K562 (cell line): ENCODE data around the gene TOMT.

Experiments used
- CBFB ChIP-seq: sonication (generic); formaldehyde crosslinking; IDR thresholded peaks from 2 replicates; pipeline ENCODE4 v1.4.0; 2020; ENCODE audit warnings: mild to moderate bottlenecking, missing genetic modification reagents
- NR1H2 ChIP-seq: sonication (generic); formaldehyde crosslinking; IDR thresholded peaks from 2 replicates; pipeline ENCODE4 v1.4.0; 2020; ENCODE audit warnings: mild to moderate bottlenecking, missing genetic modification reagents
- POLR2A ChIP-seq: fragments of 450-650 bp; conservative IDR thresholded peaks from 2 replicates; pipeline ENCODE4 v1.6.1; 2016
- SAP30 ChIP-seq: fragments of 200-600 bp; sonication (generic); IDR thresholded peaks from 2 replicates; pipeline ENCODE4 v1.6.1; 2012; ENCODE audit warnings: borderline replicate concordance, low read depth, mild to moderate bottlenecking, moderate library complexity, low read length, control low read depth, inconsistent platforms; ENCODE audit not compliant: insufficient read depth, poor library complexity, severe bottlenecking
- SRF ChIP-seq, 2 experiments: fragments of 250-450, 450-650 bp in 1 of 2; sonication (Bioruptor Pico) in 1 of 2; sonication (generic) in 1 of 2; formaldehyde crosslinking; IDR thresholded peaks; 2 replicates each; pipeline versions ENCODE4 v1.5.0 to v1.5.1; 2020 to 2022; ENCODE audit warnings: mild to moderate bottlenecking in 1 of 2, missing genetic modification reagents in 1 of 2
- ZNF184 ChIP-seq: sonication (generic); formaldehyde crosslinking; IDR thresholded peaks from 2 replicates; pipeline ENCODE4 v1.5.0; 2020; ENCODE audit warnings: missing genetic modification reagents
- ZNF316 ChIP-seq: fragments of 450-650 bp; IDR thresholded peaks from 2 replicates; pipeline ENCODE4 v1.6.1; 2016
- TF ChIP-seq, protein P1 (sequence below): sonication (generic); formaldehyde crosslinking; IDR thresholded peaks from 2 replicates; pipeline ENCODE4 v1.8.0; 2023; ENCODE audit warnings: mild to moderate bottlenecking, missing genetic modification reagents
- TF ChIP-seq, protein P2 (sequence below), 3 experiments: IDR thresholded peaks in 2 of 3; conservative IDR thresholded peaks in 1 of 3; 2 replicates each; pipeline ENCODE4 v1.5.1; 2011 to 2012; ENCODE audit warnings: low read length in 3 of 3, mild to moderate bottlenecking in 3 of 3, control low read depth in 2 of 3, improper control_type of control experiment in 1 of 3, inconsistent platforms in 1 of 3, low read depth in 1 of 3, mixed read lengths in 1 of 3, moderate library complexity in 1 of 3; ENCODE audit not compliant: insufficient read depth in 2 of 3
- TF ChIP-seq, protein P3 (sequence below): fragments of 250-450 bp; sonication (Bioruptor Pico); IDR thresholded peaks from 2 replicates; pipeline ENCODE4 v1.5.0; 2021
- TF ChIP-seq, protein P4 (sequence below): sonication (generic); formaldehyde crosslinking; IDR thresholded peaks from 2 replicates; pipeline ENCODE4 v1.8.0; 2023; ENCODE audit warnings: missing genetic modification reagents, mild to moderate bottlenecking, borderline replicate concordance

DNA sequence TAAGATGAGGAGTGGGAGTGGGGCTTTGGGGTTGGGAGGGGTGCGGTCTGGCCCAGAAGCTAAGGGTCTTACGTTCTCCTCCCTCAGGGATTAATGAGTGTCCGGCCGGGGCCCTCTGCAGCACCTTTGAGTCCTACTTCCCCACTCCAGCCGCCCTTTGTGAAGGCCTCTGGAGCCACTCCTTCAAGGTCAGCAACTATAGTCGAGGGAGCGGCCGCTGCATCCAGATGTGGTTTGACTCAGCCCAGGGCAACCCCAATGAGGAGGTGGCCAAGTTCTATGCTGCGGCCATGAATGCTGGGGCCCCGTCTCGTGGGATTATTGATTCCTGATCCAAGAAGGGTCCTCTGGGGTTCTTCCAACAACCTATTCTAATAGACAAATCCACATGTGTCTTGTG is 33.8 kb downstream of the TOMT start:
- TF ChIP-seq NR1H2 (no peak), POLR2A (no peak), ZNF184 (no peak), ZNF316 (no peak), SRF (CRISPR knock-in tag; IDR thresholded peaks at IDR 0.05) (no peak), SAP30 (no peak), CBFB (CRISPR knock-in tag) (no peak)
- TF ChIP-seq, protein P1, sequence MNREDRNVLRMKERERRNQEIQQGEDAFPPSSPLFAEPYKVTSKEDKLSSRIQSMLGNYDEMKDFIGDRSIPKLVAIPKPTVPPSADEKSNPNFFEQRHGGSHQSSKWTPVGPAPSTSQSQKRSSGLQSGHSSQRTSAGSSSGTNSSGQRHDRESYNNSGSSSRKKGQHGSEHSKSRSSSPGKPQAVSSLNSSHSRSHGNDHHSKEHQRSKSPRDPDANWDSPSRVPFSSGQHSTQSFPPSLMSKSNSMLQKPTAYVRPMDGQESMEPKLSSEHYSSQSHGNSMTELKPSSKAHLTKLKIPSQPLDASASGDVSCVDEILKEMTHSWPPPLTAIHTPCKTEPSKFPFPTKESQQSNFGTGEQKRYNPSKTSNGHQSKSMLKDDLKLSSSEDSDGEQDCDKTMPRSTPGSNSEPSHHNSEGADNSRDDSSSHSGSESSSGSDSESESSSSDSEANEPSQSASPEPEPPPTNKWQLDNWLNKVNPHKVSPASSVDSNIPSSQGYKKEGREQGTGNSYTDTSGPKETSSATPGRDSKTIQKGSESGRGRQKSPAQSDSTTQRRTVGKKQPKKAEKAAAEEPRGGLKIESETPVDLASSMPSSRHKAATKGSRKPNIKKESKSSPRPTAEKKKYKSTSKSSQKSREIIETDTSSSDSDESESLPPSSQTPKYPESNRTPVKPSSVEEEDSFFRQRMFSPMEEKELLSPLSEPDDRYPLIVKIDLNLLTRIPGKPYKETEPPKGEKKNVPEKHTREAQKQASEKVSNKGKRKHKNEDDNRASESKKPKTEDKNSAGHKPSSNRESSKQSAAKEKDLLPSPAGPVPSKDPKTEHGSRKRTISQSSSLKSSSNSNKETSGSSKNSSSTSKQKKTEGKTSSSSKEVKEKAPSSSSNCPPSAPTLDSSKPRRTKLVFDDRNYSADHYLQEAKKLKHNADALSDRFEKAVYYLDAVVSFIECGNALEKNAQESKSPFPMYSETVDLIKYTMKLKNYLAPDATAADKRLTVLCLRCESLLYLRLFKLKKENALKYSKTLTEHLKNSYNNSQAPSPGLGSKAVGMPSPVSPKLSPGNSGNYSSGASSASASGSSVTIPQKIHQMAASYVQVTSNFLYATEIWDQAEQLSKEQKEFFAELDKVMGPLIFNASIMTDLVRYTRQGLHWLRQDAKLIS (CRISPR knock-in tag) = no peak
- TF ChIP-seq, protein P2, sequence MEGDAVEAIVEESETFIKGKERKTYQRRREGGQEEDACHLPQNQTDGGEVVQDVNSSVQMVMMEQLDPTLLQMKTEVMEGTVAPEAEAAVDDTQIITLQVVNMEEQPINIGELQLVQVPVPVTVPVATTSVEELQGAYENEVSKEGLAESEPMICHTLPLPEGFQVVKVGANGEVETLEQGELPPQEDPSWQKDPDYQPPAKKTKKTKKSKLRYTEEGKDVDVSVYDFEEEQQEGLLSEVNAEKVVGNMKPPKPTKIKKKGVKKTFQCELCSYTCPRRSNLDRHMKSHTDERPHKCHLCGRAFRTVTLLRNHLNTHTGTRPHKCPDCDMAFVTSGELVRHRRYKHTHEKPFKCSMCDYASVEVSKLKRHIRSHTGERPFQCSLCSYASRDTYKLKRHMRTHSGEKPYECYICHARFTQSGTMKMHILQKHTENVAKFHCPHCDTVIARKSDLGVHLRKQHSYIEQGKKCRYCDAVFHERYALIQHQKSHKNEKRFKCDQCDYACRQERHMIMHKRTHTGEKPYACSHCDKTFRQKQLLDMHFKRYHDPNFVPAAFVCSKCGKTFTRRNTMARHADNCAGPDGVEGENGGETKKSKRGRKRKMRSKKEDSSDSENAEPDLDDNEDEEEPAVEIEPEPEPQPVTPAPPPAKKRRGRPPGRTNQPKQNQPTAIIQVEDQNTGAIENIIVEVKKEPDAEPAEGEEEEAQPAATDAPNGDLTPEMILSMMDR (IDR thresholded peaks at IDR 0.05 in 2 of 3, conservative IDR thresholded peaks at IDR 0.05 in 1 of 3; ENCODE audit: insufficient read depth in 2 of 3, low read depth in 1 of 3, low read length in 3 of 3) = no peak
- TF ChIP-seq, protein P3, sequence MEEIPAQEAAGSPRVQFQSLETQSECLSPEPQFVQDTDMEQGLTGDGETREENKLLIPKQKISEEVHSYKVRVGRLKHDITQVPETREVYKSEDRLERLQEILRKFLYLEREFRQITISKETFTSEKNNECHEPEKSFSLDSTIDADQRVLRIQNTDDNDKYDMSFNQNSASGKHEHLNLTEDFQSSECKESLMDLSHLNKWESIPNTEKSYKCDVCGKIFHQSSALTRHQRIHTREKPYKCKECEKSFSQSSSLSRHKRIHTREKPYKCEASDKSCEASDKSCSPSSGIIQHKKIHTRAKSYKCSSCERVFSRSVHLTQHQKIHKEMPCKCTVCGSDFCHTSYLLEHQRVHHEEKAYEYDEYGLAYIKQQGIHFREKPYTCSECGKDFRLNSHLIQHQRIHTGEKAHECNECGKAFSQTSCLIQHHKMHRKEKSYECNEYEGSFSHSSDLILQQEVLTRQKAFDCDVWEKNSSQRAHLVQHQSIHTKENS (CRISPR knock-in tag) = no peak
- TF ChIP-seq, protein P4, sequence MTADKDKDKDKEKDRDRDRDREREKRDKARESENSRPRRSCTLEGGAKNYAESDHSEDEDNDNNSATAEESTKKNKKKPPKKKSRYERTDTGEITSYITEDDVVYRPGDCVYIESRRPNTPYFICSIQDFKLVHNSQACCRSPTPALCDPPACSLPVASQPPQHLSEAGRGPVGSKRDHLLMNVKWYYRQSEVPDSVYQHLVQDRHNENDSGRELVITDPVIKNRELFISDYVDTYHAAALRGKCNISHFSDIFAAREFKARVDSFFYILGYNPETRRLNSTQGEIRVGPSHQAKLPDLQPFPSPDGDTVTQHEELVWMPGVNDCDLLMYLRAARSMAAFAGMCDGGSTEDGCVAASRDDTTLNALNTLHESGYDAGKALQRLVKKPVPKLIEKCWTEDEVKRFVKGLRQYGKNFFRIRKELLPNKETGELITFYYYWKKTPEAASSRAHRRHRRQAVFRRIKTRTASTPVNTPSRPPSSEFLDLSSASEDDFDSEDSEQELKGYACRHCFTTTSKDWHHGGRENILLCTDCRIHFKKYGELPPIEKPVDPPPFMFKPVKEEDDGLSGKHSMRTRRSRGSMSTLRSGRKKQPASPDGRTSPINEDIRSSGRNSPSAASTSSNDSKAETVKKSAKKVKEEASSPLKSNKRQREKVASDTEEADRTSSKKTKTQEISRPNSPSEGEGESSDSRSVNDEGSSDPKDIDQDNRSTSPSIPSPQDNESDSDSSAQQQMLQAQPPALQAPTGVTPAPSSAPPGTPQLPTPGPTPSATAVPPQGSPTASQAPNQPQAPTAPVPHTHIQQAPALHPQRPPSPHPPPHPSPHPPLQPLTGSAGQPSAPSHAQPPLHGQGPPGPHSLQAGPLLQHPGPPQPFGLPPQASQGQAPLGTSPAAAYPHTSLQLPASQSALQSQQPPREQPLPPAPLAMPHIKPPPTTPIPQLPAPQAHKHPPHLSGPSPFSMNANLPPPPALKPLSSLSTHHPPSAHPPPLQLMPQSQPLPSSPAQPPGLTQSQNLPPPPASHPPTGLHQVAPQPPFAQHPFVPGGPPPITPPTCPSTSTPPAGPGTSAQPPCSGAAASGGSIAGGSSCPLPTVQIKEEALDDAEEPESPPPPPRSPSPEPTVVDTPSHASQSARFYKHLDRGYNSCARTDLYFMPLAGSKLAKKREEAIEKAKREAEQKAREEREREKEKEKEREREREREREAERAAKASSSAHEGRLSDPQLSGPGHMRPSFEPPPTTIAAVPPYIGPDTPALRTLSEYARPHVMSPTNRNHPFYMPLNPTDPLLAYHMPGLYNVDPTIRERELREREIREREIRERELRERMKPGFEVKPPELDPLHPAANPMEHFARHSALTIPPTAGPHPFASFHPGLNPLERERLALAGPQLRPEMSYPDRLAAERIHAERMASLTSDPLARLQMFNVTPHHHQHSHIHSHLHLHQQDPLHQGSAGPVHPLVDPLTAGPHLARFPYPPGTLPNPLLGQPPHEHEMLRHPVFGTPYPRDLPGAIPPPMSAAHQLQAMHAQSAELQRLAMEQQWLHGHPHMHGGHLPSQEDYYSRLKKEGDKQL (CRISPR knock-in tag) = no peak
